Retinal pigment epithelial cell (primary cell): Measurements from ENCODE around the gene DPH6.

ENCODE experiments used
- DNase-seq: peaks from one replicate; pipeline ENCODE4 v3.0.0-alpha.2; 2010; ENCODE audit warnings: low read depth
- H3K4me3 ChIP-seq: 2 replicates; pipeline ENCODE4 v1.5.1; 2011; ENCODE audit warnings: mild to moderate bottlenecking, low read length, control low read depth, moderate library complexity
- TF ChIP-seq, protein P1 (sequence below): conservative IDR thresholded peaks from 2 replicates; pipeline ENCODE4 v1.5.1; 2011; ENCODE audit warnings: low read depth, low read length, control low read depth, inconsistent platforms

Gene DPH6

DNA sequence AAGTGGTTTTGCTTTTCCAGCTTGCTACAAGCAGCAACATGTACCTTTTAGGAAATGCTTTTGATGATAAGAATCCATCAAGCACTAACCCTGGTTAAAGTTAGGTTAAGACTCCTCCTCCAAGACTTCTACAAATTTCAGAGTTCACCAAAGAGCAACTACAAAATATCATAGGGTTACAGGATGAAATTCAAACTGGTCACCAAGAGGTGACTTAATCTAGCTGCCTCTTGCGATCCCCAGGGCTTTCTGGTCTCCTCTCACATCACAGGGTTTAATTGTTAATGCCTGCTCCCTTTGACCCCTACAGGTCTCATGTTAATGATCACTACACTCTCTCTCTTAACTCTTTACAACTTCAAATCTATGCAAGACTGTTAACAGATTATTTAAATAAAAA, 66.5 kb downstream of the DPH6 start:
- TF ChIP-seq, protein P1, sequence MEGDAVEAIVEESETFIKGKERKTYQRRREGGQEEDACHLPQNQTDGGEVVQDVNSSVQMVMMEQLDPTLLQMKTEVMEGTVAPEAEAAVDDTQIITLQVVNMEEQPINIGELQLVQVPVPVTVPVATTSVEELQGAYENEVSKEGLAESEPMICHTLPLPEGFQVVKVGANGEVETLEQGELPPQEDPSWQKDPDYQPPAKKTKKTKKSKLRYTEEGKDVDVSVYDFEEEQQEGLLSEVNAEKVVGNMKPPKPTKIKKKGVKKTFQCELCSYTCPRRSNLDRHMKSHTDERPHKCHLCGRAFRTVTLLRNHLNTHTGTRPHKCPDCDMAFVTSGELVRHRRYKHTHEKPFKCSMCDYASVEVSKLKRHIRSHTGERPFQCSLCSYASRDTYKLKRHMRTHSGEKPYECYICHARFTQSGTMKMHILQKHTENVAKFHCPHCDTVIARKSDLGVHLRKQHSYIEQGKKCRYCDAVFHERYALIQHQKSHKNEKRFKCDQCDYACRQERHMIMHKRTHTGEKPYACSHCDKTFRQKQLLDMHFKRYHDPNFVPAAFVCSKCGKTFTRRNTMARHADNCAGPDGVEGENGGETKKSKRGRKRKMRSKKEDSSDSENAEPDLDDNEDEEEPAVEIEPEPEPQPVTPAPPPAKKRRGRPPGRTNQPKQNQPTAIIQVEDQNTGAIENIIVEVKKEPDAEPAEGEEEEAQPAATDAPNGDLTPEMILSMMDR, result no peak
- H3K4me3 ChIP-seq, result no peak overlapping the region
- DNase-seq, result no peak

DNA sequence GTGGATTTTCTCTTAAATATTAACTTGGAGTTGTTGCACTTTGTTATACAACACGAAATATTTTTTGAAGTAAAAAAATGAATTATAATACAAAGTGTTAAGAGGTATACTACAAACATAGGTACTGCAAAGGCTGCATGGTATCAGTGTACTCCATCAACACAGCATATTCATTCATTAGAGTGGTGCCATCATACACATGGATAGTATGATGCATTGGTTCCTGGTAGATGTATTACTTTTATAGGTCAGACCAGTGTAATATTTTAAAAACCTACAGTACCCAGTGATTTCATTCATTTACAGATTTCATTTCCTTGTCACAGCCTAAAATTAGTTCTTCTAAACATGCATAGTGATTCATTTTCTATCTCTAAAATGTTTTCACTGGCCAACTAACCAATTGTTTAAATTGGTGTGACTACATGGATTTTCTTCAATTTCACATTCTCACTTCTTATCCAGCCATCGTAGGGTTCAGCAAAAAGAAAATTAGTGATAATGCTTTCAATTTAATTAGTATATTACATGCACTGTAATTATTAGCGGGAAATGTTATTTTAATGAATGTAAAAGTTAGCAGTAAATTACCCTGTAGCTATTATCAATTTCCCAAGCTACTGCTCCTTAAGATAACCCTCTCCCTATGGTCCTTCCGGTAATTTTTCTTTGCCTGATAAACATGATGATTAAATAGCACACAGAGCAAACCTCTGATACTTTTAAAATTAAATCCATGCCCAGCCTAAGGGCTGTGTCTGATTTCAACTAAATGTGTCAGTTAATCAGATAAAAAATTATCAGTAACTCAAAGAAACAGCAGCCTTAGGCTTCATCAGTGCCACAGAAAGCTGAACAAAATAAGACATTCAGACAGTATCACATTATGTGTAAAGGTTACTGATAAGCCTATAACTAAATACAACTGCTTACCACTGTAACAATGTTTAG, 68.4 kb downstream of the DPH6 start:
- TF ChIP-seq, protein P1, result no peak
- no peak overlapping the region for H3K4me3 ChIP-seq
- no peak for DNase-seq

DNA sequence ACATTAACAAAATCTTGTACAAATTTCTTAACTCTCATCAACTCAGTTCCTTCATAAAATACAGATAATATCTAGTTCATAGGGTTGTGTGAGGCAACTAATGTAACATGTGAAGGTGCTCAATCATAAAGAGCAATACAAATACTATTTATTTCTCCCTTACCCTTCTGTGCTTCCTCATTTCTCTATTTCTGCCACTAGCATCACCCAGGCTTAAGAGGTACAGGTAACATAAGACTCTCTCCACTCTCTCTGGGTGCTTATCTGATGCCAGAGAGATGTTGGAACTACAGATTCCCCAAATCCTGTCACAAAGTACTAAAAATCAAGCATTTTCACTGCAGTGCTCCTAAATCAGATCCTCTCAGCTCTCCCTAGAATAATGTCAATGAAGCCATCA, 74.9 kb downstream of the DPH6 start:
- H3K4me3 ChIP-seq, result no peak overlapping the region
- TF ChIP-seq, protein P1, result no peak
- DNase-seq, result no peak

DNA sequence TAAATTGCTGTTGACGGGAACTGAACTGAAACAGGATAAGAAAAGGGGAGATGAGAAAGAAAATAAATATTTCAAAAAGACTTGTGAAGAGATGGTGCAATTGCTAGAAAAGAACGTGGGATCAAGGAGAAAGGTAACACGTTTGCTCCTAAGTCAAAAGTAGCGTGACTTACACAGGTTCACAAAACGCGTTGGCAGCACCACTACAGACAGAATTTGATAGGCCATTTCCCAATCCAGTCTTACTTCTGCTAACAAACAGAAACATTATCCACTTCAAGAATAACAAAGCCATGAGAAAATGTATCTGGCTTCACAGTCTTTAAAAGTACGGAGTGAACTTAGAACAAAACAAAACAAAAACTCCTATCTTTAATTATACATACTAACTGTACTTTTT, 75.5 kb downstream of the DPH6 start:
- TF ChIP-seq, protein P1, result no peak
- H3K4me3 ChIP-seq, result no peak overlapping the region
- DNase-seq, result no peak

DNA sequence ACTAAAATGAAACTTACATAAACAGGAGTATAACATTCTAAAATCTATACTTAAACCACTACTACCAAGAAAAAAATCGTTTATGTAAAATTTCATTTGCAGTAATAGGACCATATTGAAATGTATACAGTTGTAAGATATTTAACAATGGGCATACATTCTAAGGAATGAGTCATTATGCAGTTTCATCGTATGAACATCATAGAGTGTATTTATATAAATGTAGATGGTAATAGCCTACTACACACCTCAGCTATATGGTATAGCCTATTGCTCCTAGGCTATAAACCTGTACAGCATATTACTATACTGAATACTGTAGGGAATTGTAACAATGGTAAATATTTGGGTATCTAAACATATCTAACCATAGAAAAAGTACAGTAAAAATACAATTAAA, 79.5 kb downstream of the DPH6 start:
- no peak for DNase-seq
- no peak overlapping the region for H3K4me3 ChIP-seq
- TF ChIP-seq, protein P1, result no peak

DNA sequence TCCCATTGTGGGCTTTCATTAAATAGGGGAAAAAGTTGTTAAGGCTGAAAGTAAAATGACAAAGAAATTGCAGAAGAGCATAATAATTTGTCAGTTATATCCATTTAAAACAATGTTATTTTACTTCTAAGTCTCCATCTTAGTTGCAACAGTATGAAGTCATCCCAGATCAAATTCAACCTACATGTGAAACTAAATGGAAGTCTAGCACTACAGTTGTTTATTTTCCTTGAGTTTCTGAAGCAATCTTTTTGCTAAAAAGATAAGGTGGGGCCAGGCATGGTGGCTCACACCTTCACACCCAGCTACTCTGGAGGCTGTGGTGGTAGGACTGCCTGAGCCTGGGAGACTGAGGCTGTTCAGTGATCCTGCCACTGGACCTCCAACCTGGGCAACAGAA, 80.2 kb downstream of the DPH6 start:
- TF ChIP-seq, protein P1, result no peak
- no peak overlapping the region for H3K4me3 ChIP-seq
- DNase-seq, result no peak

DNA sequence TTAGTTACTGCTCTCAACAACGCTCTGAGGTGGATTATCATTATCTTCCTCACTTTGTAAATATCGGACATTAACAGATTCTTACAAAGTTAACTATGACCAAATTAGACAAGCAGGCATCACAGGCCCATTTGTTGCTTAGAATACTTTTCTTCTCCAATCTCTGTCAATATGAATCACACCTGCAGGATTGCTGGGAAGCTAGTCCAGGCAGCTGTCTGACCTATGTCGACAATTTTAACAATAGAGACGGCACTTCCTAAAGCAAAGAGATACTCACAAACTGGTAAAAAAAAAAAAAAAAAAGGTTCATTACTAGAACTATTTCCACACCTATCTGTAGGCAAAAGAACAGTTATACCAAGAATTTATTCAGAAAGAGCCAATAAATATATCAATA, 85.3 kb downstream of the DPH6 start:
- TF ChIP-seq, protein P1, result no peak
- no peak overlapping the region for H3K4me3 ChIP-seq
- DNase-seq, result no peak
